HG02943 (cell line): ENCODE measurements around the gene CHIT1.

Experiments
- ATAC-seq: cut with Tn5 transposase; IDR thresholded peaks from one replicate; pipeline ENCODE4 v1.9.1; 2021; ENCODE audit warnings: mild to moderate bottlenecking, low read depth, moderate library complexity; ENCODE audit not compliant: unreplicated experiment

Gene CHIT1

DNA sequence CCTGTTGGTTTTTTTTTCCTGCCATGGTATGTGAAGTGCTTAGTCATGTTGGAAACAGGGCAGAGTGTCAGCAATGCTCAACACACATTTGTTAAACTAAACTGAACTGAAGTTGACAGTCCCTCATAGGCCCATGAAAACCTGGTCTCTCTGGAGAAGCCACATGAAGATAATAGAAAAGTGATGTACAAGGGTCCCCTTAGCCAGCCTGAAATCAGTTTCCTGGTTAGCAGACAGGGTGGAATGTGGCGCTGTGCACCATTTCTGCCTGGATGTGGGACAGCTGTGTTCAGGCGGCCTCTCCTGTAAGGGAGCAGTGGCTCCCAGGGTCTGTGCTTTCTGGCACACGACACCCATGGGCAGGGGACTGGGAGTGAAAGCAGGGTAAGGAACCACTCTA is 33.1 kb downstream of the CHIT1 start:
- no peak for ATAC-seq

- no peak for ATAC-seq
Measured at GRCh38 chr1:203190949-203191348, 38.5 kb downstream of the CHIT1 start.

- ATAC-seq = no peak
Measured at GRCh38 chr1:203189951-203190352, 39.5 kb downstream of the CHIT1 start.

DNA sequence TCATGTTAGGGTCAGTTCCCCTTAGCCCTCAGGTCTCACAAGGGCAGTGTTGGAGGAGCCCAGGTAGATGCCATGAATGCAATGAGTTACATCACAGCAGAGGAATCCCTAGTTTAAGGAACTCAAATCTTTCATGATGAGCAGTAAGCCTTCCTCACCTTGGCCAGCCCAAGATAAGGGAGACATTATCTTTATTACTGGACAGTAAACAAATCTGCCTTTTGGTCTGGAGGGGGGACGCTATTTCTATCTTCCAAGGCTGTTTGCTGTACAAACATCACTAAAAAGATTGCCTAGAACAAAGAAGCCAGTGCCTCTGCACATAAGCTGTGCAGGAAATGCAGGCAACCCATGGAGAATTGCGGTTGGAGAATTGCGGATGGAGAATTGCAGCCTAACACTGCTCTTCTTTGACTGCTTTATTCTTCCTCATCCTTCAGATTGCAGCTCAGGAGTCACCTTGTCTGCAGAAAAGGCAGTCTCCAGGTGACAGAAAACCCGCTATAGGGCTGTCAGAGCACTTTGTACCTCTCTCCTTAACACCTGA is 40.7 kb downstream of the CHIT1 start:
- ATAC-seq = no peak

DNA sequence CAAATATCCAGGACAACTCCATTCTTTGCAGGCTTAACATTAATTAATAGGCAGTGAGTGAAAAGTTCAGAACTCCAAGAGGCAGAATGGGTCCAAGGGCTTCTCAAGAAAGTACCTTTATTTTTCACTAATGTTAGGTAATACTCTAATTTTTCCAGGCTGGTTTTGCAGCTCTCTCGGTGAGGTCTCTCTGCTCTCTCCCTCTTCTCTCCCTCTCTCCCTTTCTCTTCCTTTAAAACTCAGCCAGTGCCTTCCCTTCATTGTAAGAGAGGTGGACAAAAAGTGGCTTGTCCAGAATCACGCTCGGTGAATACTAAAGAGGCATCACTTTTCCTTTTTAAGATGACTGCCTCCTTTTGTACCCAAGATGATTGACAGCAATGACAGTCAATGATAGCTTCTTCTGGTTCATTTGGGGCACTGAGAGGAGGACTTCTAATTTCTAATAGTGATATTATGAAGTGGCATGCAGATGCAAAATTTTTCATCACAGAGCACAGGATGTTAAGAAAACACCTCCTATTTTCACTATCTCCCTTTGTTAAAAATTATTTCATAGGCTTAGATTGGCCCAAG is 41.7 kb downstream of the CHIT1 start:
- ATAC-seq = no peak

DNA sequence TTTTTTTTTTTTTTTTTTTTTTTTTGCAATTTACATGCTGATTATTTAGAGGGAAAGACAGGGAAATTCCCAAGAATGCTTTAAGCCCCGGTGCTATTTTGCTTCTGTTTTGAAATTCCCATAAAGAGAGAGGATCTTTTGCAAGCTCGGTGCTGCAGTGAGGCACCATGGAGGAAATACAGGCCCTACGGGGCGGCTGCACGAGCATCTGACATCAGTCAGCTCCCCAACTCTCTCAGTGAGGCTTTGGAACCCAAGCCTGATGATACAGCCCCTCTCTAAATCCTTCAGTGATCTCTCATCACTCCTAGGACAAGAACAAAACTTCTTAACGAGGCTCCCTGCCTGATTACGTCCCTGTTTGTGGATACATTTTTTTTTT is 42.2 kb downstream of the CHIT1 start:
- ATAC-seq = no peak

DNA sequence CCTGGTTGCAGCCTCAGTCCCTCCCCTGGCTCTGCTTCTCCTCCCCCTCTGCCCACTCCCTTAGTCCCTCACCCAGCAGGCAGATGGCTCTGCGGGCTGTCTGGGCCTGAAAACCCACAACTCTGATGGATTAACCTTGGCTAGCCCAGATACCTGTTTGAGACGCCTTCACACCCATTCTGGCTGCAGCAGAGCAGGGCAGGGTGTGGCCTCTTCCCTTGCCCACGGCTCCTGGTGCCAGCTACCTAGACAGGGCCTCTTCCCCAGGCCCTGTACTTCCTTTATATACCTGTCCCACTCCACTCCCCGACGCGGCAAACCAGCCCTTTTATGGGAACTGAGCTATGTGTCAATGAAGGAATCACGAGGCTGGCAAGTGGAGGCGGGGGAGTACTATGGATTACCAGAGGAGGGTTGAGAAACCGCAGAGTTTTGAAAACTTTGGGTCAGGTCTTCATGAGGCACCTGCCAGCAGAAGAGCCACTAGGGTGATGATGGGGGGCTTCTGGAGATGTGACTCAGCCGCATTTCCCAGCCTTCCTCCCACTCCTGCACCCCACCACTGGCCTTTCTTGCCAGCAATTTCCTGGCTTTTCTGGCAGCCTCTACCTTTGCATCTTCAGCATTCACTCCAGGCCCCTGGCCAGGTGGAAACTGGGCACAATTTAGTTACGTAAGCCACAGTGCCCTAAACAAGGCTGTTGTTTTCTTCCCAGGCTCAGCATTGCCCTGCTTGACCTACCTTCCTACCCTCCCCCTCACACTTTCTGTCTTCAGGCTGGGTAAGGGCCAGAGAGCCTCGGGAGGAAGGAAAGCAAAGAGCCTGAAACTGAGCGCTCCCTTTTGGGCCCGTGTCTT is 42.8 kb downstream of the CHIT1 start, which contains the start of gene CHI3L1:
Gene CHI3L1, minus strand, starts transcription at position 259 of the 858 bp plus-strand sequence. Its CDS starts 81 bp downstream, at position 178.
- no peak for ATAC-seq

DNA sequence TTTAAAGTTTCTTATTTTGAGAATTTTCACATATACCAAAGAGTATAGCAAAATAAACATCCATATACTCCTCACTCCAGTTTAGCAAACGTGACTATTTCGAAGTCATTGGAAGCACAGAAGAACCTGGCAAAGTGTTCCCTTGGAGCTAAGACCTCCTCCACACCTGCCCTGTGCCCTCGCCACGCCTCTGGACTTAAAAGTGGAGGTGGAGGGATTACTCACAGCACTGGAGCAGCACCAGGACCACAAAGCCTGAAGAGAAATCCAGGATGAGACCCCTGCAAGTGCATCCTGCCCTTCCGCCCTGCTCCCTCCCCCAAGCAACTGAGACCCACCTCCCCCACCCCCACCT is 43.4 kb downstream of the CHIT1 start:
- ATAC-seq = no peak

GRCh38 chr1:203185585-203185984 is 43.9 kb downstream of the CHIT1 start:
- no peak for ATAC-seq

GRCh38 chr1:203185061-203185461 is 44.4 kb downstream of the CHIT1 start:
- ATAC-seq = no peak

DNA sequence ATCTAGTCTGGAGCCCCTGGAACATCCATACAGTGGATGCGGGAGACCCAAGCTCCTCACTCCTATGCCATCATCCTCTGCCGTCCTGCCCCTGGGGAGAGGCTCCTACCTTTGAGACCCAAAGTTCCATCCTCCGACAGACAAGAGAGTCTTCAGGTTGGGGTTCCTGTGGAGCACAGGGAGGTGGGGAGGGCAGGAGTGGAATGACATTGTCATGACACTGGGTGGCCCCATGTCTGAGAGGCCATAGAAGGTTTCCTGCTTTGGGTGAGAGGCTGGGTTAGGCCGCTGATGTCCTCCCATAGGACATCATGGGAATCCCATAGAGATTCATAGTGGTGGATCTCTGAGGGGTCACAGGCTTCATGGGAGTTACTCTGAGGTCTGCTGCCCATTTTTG is 45.0 kb downstream of the CHIT1 start:
- ATAC-seq = no peak

DNA sequence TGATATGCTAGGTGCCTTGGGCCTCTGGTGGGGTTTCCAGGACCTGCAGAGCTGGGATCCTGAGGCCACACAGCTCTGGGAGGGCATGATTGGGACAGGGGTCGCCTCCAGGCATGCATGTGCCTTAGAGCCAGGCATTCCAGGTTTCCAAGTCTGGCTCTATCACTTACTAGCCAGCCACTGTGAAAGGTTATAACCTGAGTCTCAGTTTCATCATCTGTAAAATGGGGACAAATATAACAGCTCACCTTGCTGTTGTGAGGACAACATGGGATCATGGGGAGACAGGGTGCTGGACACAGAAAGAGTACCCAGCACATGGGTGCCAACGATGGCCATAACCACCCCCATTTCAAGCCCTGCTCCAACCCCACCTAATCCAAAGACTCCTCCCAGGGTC is 45.6 kb downstream of the CHIT1 start:
- no peak for ATAC-seq

DNA sequence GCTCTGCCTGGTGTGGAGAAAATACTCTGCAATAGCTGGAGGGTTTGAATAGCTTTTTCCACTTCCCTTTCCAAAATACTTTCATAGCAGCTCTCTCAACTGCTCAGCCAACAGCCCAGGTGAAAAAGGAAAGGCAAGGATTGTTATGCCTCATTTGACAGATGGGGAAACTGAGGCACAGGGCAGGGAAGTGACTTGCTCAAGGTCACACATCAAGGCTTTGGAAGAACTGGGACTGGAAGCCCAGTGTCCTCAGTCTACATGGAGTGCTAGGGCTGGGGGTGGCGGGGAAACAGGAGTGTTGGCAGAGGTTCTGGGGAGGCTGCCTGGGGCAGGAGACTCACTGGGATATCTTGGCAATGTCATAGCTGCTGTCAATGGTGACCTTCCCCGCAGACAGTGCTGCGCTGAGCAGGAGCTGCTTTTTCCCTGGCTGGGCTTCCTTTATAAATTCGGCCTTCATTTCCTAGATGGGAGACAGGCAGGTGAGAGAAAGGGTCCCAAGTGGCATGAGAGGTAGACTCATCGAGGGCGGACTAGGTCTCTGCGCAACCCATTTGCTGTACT is 47.0 kb downstream of the CHIT1 start:
- no peak for ATAC-seq

DNA sequence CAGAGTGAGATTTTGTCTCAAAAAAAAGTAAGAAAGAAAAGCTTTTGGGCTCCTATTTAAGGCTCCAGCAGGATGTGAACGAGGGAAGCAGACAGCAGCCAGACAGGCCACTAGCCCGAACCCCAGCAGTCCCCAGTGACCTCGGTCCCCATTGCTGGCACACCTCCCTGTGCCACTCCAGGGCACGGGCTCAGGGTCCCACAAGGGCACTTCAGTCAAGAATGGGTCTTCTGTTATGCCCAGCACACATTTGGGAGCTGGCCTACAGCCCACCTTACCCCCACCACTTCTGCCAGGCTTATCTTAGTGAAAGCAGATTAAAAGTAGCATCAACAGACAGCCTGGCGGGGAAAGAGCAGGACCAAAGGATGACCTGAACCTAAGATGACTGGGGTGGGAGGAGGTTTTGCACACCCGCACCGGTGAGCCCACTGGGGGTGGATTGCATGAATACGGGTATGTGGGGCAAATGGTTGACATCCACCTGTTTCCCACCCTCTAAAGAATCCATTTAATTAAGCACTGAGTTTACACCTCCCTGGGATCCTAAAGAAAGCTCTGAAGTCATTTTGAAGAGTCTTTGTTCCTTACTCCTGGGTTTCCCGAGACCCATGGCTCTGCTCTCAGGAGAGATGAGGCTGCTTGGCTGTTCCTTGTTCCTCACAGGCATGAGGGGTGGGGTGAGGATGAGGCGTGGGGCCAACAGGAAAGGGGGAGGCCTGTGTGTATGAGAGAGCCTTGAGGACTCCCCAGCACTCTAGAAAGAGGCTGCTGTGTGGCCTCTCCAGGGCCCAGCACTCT is 47.7 kb downstream of the CHIT1 start:
- no peak for ATAC-seq

- no peak for ATAC-seq
Measured at GRCh38 chr1:203180611-203181330, 48.7 kb downstream of the CHIT1 start.

GRCh38 chr1:203179667-203180005 is 49.8 kb downstream of the CHIT1 start:
- ATAC-seq = no peak

DNA sequence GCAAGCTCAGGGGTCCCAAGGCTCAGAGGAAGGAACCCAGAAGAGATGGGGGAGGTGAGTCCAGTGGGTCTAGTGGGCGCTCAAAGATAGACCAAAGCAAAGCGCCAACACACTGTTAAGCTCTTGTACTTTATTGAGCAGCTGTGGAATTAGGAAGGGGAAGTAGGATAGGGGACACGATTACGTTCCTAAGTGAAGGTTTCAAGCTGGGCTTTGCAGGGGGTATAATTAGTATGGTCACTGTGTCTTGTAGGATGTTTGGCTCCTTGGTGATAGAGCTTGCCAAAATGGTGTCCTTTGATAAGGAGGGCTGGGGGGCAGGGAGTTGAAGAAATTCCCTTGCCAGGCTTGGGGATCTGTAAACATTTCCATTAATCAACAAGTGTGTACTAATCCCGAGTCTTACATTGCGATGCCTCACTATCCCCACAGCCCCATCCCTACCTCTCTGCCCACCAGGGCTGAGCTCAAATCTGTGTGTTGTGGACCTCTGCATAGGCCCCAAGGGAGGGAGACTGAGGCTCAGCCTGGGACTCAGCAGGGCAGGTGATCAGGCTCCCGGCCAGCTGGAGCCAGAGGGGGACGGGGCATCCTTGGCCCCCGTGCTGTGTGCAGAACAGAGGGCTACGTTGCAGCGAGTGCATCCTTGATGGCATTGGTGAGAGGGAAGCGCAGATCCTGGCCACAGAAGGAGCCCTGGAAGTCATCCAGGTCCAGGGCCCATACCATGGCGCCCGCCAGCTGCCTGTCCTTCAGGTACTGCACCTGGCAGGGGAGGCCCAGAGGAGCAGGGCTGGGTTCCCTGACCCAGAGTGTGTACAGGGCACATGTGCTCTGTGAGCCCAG is 50.4 kb downstream of the CHIT1 start:
- no peak for ATAC-seq

DNA sequence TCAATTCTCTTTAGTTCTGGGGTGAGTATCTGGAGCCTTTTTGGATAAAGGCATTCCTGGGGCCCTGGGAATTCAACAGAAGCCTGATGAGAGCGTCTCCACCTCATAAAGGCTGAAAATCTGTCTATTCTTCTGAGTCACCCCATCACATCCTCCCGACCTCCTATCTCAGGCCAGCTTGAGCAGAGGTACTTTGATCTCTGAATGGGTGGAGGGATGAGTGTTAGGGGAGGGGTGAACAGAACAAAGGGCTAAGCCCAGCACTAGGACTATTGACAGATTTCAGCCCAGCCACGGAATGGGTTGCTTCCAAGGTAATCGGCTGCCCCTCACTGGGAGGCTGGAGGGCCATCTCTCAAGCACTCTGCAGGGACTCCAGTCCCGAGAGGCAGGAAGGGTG is 51.4 kb downstream of the CHIT1 start:
- ATAC-seq = no peak

DNA sequence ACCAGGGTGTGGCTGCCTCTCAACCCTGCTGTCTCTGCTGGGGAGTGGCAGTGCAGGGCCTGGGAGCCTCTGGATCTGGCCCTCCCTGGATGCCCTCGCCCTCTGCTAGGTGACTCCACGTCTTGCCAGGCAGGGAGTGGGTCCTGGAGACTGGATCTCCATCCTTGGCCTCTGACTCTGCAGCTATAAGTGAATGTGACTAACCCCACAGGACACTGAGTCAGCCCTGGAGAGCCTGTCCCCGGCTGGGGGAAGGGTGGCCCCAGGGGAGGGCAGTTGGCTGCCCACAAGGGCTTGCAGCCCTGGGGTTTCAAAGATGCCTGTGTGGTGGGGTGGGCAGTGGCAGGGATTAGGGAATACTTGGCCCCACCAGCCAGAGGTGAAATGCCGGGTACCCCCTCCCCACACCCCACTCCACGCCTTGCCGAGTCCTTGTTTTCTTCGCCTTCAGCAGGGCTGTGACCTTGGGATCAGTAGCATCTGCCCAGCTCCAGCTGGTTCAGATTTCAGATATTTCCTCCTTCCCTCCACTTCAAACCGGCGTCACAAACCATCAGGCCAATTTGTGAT is 51.9 kb downstream of the CHIT1 start:
- no peak for ATAC-seq
